WERI-Rb-1 (cell line): ENCODE data around the gene ATRNL1.

Experiments used
- DNase-seq: peaks from one replicate; pipeline ENCODE4 v3.0.0-alpha.2; 2020
- H3K27ac ChIP-seq: fragments of 250-450 bp; sonication (Bioruptor Pico); 2 replicates; pipeline ENCODE4 v1.5.1; 2020; ENCODE audit warnings: mild to moderate bottlenecking, moderate library complexity
- H3K27me3 ChIP-seq: fragments of 250-450 bp; sonication (Bioruptor Pico); 2 replicates; pipeline ENCODE4 v1.5.1; 2021; ENCODE audit warnings: mild to moderate bottlenecking, low read depth, moderate library complexity; ENCODE audit not compliant: insufficient read depth, severe bottlenecking
- H3K36me3 ChIP-seq: fragments of 250-450 bp; sonication (Bioruptor Pico); 2 replicates; pipeline ENCODE4 v1.5.1; 2020; ENCODE audit warnings: mild to moderate bottlenecking, moderate library complexity
- H3K4me3 ChIP-seq: 2 replicates; pipeline ENCODE4 v1.5.1; 2011; ENCODE audit warnings: low read depth, mild to moderate bottlenecking, control low read depth, low read length
- H3K9me3 ChIP-seq: fragments of 250-450 bp; sonication (Bioruptor Pico); 2 replicates; pipeline ENCODE4 v1.5.1; 2021; ENCODE audit warnings: mild to moderate bottlenecking, moderate library complexity; ENCODE audit not compliant: severe bottlenecking
- TF ChIP-seq, protein P1 (sequence below): IDR thresholded peaks from 2 replicates; pipeline ENCODE4 v1.5.1; 2011; ENCODE audit warnings: low read depth, mild to moderate bottlenecking, control low read depth, inconsistent platforms, low read length

Gene ATRNL1

DNA sequence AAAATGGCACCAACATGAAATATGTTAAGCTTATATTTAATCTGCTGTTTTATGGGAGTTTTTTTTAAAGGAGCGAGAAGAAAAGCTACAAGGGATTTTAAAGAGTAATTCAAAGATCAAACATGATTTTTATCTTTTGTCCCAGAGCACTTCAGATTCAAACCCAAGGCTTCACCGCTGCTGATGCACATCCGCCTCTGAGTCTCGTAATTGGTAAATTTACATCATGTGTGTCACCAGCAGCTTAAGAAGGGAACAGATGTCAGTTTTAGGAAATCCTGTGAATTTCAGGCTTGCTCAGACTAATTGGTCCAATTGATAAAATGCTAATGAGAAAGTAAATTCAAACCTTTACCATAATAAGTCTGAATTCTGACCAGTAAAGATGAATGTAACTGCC is 773.5 kb downstream of the ATRNL1 start:
- no peak for DNase-seq
- Histone ChIP-seq H3K27ac (no peak overlapping the region), H3K36me3 (no peaks in the 10 kb centered on the region), H3K4me3 (no peak overlapping the region), H3K27me3 (no peaks in the 10 kb centered on the region), H3K9me3 (no peaks in the 10 kb centered on the region)
- TF ChIP-seq, protein P1, sequence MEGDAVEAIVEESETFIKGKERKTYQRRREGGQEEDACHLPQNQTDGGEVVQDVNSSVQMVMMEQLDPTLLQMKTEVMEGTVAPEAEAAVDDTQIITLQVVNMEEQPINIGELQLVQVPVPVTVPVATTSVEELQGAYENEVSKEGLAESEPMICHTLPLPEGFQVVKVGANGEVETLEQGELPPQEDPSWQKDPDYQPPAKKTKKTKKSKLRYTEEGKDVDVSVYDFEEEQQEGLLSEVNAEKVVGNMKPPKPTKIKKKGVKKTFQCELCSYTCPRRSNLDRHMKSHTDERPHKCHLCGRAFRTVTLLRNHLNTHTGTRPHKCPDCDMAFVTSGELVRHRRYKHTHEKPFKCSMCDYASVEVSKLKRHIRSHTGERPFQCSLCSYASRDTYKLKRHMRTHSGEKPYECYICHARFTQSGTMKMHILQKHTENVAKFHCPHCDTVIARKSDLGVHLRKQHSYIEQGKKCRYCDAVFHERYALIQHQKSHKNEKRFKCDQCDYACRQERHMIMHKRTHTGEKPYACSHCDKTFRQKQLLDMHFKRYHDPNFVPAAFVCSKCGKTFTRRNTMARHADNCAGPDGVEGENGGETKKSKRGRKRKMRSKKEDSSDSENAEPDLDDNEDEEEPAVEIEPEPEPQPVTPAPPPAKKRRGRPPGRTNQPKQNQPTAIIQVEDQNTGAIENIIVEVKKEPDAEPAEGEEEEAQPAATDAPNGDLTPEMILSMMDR = no peak

DNA sequence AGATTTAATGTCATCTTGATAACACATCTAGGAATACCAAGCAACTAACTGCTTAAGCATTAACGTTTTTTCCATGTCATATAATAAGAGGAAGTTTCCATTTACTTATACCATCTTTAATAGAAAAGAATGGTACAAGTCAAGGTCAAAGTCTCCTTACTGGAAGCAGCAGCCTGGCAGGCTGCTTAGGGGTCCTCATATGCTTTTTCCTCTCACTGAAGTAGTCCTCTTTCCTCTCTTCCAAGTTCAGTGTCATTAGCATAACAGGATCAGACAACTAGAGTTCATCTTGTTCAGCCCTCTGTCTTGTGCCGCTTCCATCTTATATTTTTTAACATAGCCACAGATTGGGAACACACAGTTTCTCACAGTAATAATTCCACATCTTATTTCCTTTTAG is 774.1 kb downstream of the ATRNL1 start:
- no peak overlapping the region for H3K4me3 ChIP-seq
- TF ChIP-seq, protein P1 = no peak
- H3K36me3 ChIP-seq = no peaks in the 10 kb centered on the region
- no peak for DNase-seq
- no peaks in the 10 kb centered on the region for H3K27me3 ChIP-seq
- no peak overlapping the region for H3K27ac ChIP-seq
- no peaks in the 10 kb centered on the region for H3K9me3 ChIP-seq

DNA sequence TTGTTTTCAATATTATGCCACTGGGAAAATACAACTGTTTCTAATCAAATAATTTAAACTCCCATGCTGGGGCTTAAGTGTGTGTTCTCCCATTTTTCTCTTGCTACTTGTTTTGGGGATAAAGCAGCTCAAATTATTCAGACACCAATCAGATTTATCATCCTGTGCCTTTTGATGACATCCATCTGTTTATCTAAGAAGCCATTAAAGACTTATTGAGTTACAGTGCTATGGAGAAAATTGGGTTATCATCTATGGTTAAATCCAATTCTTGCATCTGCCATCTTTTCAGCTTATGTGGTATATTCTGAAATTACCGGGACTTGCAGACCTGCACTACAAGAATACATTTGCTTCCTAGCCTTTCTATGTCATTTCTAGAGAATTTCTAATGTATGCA is 778.7 kb downstream of the ATRNL1 start:
- Histone ChIP-seq H3K4me3 (no peak overlapping the region), H3K9me3 (no peaks in the 10 kb centered on the region), H3K36me3 (no peaks in the 10 kb centered on the region), H3K27ac (no peak overlapping the region), H3K27me3 (no peaks in the 10 kb centered on the region)
- TF ChIP-seq, protein P1 = no peak
- DNase-seq = no peak

DNA sequence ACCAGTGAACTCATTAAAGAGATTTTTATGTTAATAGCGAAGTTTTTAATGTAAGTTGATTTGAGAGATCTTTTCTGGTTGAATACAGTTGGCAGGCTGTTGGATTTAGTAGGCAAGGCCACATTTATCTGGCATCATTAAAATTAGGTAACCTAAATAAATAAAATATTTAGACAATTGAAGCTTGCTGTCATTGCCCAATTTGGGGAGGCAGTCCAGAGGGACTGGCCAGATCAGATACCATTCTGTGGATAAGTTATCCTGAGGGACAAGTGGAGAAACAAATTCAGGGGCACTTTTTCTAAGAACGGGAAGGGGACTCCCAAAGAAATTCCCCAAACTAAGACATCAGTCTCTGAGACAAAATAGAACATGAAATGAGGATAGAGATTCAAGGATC is 782.0 kb downstream of the ATRNL1 start:
- no peaks in the 10 kb centered on the region for H3K9me3 ChIP-seq
- no peaks in the 10 kb centered on the region for H3K27me3 ChIP-seq
- H3K4me3 ChIP-seq = no peak overlapping the region
- no peaks in the 10 kb centered on the region for H3K36me3 ChIP-seq
- no peak overlapping the region for H3K27ac ChIP-seq
- TF ChIP-seq, protein P1 = no peak
- DNase-seq = no peak

DNA sequence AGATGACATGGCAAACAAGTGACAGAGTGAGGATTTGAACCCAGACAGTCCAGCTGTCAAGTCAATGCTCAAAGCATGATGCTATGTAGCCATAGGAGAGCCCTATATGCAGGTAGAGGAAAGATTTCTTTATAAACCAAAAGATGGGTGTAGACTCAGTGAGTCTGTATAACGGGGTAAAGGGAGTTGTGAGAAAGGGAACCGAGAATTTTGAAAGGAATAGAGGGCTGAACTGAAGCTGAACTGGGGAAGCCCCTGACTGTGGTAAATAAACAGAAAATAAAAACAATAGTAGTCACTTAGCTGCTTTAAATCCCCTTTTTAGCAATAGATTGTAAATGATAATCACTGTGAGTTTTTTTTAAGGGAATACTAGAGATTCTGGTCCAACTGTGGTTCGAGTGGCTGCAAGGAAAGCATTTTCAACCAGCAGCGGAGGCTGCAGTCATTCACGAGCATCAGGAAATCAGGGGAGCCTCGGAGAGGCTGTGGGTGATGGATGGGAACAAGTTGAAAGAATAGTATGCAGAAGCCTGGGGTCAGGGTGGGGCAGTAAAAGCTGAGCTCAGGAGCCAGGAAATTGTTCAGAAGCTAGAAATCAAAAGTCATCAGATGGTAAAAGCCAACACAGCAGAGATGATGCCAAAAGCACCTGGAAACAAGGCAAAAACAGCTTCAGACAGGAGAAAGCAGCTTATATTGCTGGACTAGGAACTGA is 786.4 kb downstream of the ATRNL1 start:
- H3K4me3 ChIP-seq = no peak overlapping the region
- no peak for DNase-seq
- TF ChIP-seq, protein P1 = no peak
- H3K27ac ChIP-seq = no peak overlapping the region
- no peaks in the 10 kb centered on the region for H3K9me3 ChIP-seq
- no peaks in the 10 kb centered on the region for H3K36me3 ChIP-seq
- no peaks in the 10 kb centered on the region for H3K27me3 ChIP-seq

DNA sequence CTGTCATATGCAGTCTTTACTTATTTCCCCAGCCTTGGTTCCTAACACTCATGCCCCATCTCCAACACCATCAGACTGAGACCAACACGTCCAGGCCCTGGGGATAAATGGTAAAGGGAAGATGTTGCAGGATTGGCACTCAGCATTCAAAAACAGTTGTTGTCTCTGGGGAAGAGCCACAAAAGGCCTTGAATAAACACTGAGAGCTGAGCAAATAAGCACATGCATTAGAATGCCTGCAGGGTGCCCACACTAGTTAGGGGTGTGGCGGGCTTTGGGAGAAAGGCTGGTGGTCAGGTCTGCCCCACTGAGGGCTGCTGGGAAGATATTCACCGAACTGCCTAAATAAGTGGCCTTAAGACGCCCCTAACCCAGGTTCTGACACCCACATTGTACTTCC is 788.9 kb downstream of the ATRNL1 start:
- H3K27ac ChIP-seq = no peak overlapping the region
- H3K27me3 ChIP-seq = no peaks in the 10 kb centered on the region
- H3K9me3 ChIP-seq = no peaks in the 10 kb centered on the region
- H3K36me3 ChIP-seq = no peaks in the 10 kb centered on the region
- DNase-seq = no peak
- no peak overlapping the region for H3K4me3 ChIP-seq
- TF ChIP-seq, protein P1 = no peak
